Right lobe of liver (tissue), 4 donors: ENCODE data around the gene VAV2.

Experiments
- POLR2A ChIP-seq: fragments of 450-650 bp; IDR thresholded peaks from one replicate; pipeline ENCODE4 v1.6.1; 2017; ENCODE audit warnings: antibody characterized with exemption, mild to moderate bottlenecking
- TF ChIP-seq, protein P1 (sequence below), 4 donors: fragments of 200-600 bp in 3 of 4; fragments of 450-650 bp in 1 of 4; IDR thresholded peaks; one replicate each; pipeline versions ENCODE4 v1.5.1 to v1.8.0; 2016 to 2022; ENCODE audit warnings: antibody characterized with exemption in 4 of 4, mild to moderate bottlenecking in 2 of 4
- donor health status: DM: no; HTN: no; CAD: no.
- donor health status: DM: no; HTN: no; CAD: no.
- donor health status: DM: no; HTN: yes; CAD: no.

DNA sequence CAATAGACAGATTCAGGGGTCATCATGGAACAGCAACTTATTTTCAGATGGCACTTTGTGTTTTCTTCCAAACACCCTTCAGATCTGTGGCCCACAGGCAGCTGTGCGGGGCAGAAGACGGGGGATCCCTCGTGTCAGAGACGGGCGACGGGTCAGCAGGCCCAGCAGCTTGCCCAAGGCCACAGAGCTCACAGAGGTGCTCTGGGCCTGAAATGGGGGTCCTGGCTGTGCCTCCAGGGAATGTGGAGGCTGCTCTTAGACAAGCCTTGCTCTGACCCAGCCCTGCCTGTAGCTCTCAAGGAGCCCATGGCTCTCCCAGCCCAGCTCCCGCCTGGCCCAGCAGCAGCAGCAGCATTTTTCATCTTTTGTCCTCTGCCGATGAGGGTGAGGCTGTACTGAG, 213.0 kb downstream of the VAV2 start:
- TF ChIP-seq, protein P1, sequence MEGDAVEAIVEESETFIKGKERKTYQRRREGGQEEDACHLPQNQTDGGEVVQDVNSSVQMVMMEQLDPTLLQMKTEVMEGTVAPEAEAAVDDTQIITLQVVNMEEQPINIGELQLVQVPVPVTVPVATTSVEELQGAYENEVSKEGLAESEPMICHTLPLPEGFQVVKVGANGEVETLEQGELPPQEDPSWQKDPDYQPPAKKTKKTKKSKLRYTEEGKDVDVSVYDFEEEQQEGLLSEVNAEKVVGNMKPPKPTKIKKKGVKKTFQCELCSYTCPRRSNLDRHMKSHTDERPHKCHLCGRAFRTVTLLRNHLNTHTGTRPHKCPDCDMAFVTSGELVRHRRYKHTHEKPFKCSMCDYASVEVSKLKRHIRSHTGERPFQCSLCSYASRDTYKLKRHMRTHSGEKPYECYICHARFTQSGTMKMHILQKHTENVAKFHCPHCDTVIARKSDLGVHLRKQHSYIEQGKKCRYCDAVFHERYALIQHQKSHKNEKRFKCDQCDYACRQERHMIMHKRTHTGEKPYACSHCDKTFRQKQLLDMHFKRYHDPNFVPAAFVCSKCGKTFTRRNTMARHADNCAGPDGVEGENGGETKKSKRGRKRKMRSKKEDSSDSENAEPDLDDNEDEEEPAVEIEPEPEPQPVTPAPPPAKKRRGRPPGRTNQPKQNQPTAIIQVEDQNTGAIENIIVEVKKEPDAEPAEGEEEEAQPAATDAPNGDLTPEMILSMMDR (IDR thresholded peaks at IDR 0.05), result no peak
- no peak for TF ChIP-seq POLR2A
